GM12865 (cell line): ENCODE results near the gene MAP3K19.
"Not testable (repeated sequence)": the region's sequence is repeated elsewhere in the genome, so short reads cannot be mapped to it uniquely, and the experiment has no call there.

Source experiments
- DNase-seq: peaks from one replicate; pipeline ENCODE4 v3.0.0; 2010; ENCODE audit warnings: low read depth
- H3K4me3 ChIP-seq: 2 replicates; pipeline ENCODE4 v1.5.1; 2011; ENCODE audit warnings: mild to moderate bottlenecking, low read depth, low read length, control low read depth
- CTCF ChIP-seq: IDR thresholded peaks from 2 replicates; pipeline ENCODE4 v1.5.1; 2011; ENCODE audit warnings: low read length, control low read depth, low read depth, inconsistent platforms; ENCODE audit not compliant: insufficient read depth; ENCODE audit errors: missing control alignments

The MAP3K19 gene

GRCh38 chr2:135091681-135092080, 44.4 kb upstream of the MAP3K19 start:
- no peak for TF ChIP-seq CTCF
- no peak overlapping the region for H3K4me3 ChIP-seq
- no peak for DNase-seq

GRCh38 chr2:135089597-135089996, 42.4 kb upstream of the MAP3K19 start:
- not testable (repeated sequence) for DNase-seq, H3K4me3 ChIP-seq

GRCh38 chr2:135086222-135086621, 39.0 kb upstream of the MAP3K19 start:
- no peak for TF ChIP-seq CTCF
- no peak for DNase-seq
- H3K4me3 ChIP-seq: no peak overlapping the region

- TF ChIP-seq CTCF: no peak
- DNase-seq: no peak
- no peak overlapping the region for H3K4me3 ChIP-seq
Observed at GRCh38 chr2:135078417-135078816, 31.2 kb upstream of the MAP3K19 start.

GRCh38 chr2:135076556-135076955, 29.3 kb upstream of the MAP3K19 start:
- TF ChIP-seq CTCF: no peak
- H3K4me3 ChIP-seq: no peak overlapping the region
- no peak for DNase-seq

- no peak overlapping the region for H3K4me3 ChIP-seq
- no peak for DNase-seq
- TF ChIP-seq CTCF: no peak
Observed at GRCh38 chr2:135074216-135074615, 27.0 kb upstream of the MAP3K19 start.

GRCh38 chr2:135072125-135072997, 25.1 kb upstream of the MAP3K19 start:
- DNase-seq: no peak
- no peak for TF ChIP-seq CTCF
- no peak overlapping the region for H3K4me3 ChIP-seq
